Measurements from ENCODE around the gene ZNF177.
"Not testable (repeated sequence)": the region's sequence is repeated elsewhere in the genome, so short reads cannot be mapped to it uniquely, and the experiment has no call there.

The ZNF177 gene

DNA sequence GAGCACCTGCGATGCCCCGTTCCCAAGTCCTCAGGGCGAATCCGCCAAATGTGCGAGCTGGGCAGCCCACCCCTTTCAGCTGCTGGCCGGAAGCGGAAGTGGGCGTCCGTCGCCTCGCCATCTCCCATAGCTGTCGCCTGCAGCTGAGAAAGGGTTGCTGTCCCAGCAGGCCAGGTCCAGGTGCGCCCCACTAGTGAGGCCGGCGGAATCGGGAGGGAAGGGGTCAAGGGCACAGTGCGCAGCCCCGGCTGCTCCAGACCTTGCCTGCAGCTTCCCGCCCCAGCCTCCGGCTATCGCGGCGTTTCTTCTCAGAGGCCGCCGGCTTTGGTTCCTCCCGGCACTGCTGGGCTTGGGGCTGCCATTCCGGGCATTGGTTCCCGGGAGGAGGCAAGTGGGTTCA is at the start of gene ZNF177:
TSS of gene ZNF177 (plus strand) at position 109 of the 400 bp plus-strand sequence. CDS start 15,299 bp downstream, outside the sequence.
- no peak for DNase-seq (ENCODE audit: low read depth in 2 of 2)

DNA sequence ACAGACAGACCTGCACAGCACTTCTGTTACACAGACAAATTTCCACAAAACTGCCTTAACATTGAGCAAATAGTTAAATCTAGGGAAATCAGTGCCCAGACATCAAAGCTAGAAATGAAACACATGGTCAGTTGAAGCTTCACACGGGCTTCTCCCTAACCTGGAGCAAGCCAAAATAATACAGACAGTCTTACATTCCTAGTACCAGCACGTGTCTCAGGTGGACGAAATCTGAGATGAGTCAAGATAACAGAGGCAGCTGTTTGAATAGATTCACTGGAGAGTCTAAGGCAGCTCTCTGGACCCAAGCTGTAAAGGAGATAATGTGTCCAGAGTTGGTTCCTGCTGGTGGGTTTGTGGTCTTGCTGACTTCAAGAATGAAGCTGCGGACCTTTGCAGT is 49.1 kb upstream of the ZNF177 start:
- no peak for DNase-seq (ENCODE audit: low read depth in 2 of 2)

DNA sequence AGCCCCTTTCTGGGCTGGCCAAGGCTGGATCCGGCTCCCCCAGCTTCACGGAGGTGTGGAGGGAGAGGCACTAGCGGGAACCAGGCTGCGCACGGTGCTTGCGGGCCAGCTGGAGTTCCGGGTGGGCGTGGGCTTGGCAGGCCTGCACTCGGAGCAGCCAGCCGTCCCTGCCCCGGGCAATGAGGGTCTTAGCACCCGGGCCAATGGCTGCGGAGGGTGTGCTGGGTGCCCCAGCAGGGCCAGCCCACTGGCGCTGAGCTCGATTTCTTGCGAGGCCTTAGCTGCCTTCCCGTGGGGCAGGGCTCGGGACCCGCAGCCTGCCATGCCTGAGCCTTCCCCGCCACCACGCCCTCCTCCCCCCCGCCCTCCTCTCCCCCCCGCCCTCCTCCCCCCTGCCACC is 41.5 kb upstream of the ZNF177 start:
- no peak for DNase-seq (ENCODE audit: low read depth in 2 of 2)

DNA sequence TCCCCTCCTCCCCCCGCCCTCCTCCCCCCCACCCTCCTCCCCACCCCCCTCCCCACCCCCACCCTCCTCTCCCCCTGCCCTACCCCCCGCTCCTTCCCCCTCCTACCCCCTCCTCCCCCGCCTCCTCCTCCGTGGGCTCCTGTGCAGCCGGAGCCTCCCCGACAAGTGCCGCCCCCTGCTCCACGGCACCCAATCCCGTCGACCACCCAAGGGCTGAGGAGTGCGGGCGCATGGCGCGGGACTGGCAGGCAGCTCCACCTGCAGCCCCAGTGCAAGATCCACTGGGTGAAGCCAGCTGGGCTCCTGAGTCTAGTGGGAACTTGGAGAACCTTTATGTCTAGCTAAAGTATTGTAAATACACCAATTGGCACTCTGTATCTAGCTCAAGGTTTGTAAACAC is 41.1 kb upstream of the ZNF177 start:
- DNase-seq (ENCODE audit: low read depth in 2 of 2), result not testable (repeated sequence)

DNA sequence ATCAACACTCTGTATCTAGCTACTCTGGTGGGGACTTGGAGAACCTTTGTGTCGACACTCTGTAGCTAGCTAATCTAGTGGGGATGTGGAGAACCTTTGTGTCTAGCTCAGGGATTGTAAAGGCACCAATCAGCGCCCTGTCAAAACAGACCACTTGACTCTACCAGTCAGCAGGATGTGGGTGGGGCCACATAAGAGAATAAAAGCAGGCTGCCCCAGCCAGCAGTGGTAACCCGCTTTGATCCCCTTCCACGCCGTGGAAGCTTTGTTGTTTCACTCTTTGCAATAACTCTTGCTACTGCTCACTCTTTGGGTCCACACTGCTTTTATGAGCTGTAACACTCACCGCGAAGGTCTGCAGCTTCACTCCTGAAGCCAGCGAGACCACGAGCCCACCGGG is 40.6 kb upstream of the ZNF177 start:
- not testable (repeated sequence) for DNase-seq (ENCODE audit: low read depth in 2 of 2)

DNA sequence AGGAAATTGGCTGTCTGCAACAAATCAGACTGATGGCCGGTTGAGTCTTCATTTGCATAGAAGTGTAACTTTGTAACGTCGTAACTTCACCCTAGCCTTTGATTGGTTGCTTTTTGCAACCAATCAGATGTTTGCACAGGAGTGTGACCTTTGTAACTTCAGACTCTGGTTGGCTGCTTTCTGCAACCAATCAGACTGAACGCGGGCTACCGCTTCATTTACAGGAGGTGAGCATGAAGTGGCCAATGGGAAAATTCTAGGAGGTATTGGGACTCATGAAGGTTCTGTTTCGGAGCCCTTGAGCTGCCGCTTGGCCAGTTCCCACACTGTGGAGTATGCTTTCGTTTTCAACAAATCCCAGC is 39.3 kb upstream of the ZNF177 start:
- DNase-seq (ENCODE audit: low read depth in 2 of 2), result peak; percentile 45 to 46

DNA sequence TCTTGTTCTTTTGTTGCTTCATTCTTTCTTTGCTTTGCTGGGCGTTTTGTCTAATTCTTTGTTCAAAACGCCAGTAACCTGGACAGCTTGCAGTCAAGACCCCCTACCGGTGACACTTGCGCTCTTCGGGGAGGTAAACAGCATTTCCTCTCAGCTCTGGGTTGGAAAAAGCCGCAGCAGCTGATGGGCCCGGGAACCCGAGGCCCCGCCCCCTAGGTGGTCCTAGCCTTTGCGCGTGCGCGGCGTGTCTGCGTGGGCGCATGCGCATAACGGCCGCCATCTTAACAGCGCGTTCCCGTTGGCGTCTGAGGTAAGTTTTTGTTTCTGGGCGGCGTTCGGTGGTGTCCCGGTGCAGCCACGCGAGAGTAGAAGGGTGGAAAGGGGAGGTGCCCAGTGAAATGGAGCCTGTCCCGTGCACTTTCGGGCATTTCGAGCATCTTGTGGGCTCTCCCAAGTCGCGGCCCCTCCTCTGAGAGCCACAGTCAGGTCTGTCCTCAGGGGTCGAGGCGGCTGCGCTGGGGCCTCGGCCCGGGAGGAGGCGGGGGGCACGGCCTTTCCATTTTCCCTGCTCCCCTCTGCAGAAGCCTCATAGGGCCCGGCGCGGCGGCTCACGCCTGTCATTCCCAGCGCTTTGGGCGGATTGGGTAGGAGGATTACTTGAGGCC is 38.8 kb upstream of the ZNF177 start, which contains the start of gene ZNF559:
TSS of gene ZNF559 (plus strand) at position 261 of the 665 bp plus-strand sequence. CDS start 14,371 bp downstream, outside the sequence.
- peak; percentile 89 to 90 for DNase-seq (ENCODE audit: low read depth in 2 of 2)

DNA sequence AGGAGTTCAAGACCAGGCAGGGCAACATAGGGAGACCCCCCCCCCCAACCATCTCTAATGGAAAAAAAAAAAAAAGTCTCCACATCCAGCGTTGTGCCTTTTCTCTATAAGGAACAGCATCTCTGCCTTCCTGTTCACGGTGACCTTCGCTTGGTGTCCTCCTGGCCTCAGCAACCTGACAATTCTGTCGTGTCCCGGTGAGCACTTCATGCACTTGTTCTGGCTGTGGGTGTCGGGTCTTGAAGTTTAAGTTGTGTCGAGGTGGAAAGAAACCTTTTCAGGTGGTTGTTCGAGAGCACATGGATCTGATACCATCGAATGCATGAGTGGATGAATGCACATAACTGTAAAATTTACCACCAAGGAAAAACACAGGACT is 38.2 kb upstream of the ZNF177 start:
- no peak for DNase-seq (ENCODE audit: low read depth in 2 of 2)

DNA sequence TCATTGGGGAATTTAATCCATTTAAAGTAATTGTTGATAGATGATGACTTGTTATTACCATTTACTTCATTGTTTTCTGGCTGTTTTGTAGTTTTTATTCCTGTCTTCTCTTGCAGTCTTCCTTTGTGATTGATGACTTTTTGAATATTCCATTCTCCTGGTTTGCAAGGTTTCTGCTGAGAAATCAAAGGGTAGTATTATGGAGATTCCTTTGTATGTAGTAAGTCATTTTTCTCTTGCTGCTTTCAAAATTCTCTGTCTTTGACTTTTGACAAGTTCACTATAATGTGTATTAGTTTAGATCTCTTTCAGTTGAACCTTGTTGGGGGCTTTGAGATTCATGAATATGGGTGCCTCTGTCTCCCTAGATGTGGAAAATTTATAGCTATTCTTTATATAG is 32.8 kb upstream of the ZNF177 start:
- DNase-seq (ENCODE audit: low read depth in 2 of 2), result no peak

DNA sequence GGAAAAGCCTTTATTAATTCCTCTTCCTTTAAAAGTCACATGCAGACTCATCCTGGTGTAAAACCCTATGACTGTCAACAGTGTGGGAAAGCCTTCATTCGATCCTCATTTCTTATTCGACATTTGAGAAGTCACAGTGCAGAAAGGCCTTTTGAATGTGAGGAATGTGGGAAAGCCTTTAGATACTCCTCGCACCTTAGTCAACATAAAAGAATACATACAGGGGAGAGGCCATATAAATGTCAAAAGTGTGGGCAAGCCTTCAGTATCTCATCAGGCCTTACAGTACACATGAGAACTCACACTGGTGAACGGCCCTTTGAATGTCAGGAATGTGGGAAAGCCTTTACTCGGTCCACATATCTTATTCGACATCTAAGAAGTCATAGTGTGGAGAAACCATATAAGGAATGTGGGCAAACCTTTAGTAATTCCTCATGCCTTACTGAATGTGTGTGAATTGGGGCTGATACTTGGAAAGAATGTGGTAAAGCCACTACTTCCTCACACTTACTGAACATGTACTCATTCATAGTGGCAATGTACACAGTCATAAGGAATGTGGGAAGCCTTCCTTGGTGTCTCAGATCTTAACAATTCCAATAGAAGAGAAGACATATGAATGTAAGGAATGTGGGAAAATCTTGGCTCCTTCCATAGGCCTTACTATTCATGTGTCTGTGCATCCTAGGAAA is 20.1 kb upstream of the ZNF177 start:
- no peak for DNase-seq (ENCODE audit: low read depth in 2 of 2)

DNA sequence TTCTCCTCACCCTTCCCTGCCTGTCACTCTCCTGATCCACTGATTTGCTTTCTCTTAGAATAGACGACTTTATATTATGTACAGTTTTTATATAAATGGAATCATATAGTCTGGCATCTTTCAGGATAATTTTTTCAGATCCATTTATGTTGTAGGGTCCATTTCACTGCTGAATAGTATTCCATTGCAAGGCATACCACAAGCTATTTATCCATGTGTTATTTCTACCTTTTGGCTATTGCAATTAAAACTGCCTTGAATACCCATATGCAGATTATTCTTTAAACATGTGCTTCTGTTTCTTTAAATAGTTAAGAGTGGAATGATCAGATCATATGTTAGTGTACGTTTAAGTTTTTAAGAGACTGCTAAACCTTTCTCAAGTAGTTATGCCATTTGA is 17.8 kb upstream of the ZNF177 start:
- DNase-seq (ENCODE audit: low read depth in 2 of 2), result no peak

DNA sequence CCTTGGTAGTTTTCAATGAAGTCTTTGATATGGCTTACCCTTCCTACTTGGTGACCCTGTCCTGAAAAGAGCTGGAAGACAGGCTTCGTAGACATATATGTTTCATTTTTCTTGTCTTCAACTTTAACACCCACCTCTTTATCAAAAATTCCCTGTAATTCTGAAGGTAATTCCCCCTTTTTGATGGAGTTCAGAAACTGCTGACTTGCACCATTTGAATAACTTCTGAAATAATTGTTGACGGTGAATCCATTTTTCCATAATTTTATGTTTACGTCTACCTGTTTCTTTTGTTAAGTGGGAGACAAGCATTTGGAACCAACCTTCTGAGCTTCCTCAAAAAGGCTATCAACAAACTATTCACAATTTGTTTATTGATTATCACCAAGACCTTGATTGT is 14.6 kb upstream of the ZNF177 start:
- DNase-seq (ENCODE audit: low read depth in 2 of 2), result no peak

DNA sequence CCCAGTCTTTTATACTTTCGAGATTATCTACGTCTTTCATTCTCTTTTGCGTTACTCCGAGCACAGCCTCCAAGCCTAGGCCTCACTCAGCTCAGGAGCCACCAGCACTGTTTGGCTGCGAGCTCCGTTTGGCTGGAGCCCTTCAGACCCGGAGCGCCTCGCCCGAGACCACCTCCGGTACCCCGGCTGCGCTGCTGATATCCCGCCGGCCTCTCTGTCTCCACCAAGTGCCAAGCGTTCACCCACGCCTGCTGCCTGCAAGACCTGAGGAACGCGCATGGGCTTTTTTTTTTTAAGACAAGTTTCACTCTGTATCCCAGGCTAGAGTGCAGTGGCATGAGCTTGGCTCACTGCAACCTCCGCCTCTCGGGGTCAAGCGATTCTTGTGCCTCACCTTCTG is 14.1 kb upstream of the ZNF177 start:
- no peak for DNase-seq (ENCODE audit: low read depth in 2 of 2)

DNA sequence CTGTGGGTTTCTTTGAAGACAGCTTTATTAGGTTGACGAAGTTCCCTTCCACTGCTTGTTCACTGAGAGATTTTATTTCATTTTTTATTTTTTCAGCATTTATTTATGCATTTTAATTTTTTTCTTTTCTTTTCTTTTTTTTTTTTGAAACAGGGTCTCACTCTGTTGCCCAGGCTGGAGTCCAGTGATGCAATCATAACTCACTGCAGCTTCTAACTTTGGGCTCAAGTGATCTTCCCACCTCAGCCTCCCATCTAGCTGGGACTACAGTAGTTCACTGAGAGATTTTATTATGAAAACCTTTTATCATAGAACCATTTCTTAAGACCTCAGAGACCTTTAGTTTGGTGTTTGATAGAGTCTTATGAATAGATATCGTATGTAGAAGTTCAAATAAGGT is 10.3 kb upstream of the ZNF177 start:
- DNase-seq (ENCODE audit: low read depth in 2 of 2), result no peak

DNA sequence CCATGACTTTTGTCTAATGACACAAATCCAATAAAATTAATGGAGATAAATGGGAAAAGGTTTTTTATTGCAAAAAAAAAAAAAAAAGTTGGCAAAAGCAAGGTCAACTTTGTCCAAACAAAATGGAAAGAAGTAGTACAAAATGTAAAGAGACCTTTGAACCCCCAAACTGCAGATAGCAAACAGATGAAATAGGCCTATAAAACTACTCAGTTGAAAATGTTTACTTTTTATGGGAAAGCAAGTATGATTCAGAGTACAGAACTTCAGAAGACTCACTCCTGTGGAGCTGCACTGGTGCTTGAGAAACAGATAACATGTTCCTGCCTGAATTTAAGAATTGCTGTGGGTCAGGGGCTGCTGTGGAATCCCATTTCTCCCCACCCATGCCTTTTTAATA is 9.8 kb upstream of the ZNF177 start:
- no peak for DNase-seq (ENCODE audit: low read depth in 2 of 2)

DNA sequence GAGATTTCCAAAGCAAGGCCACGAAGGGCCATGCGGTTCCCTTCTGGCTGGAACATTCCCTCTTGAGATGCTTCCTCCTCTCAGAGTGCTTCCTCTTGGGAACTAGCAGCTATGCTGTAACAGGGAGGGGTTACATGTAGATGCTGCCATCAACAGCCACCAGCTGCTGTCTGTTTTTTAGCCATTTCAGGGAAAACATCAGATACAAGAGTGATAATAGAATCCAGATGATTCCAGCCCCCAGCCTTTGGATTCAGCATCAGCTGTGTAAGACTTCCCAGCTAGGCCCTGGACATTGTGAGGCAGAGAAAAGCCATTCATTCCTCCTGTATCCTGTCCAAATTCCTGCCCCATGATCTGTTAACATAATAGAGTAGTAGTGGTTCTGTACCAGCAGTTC is 8.2 kb upstream of the ZNF177 start:
- no peak for DNase-seq (ENCODE audit: low read depth in 2 of 2)

DNA sequence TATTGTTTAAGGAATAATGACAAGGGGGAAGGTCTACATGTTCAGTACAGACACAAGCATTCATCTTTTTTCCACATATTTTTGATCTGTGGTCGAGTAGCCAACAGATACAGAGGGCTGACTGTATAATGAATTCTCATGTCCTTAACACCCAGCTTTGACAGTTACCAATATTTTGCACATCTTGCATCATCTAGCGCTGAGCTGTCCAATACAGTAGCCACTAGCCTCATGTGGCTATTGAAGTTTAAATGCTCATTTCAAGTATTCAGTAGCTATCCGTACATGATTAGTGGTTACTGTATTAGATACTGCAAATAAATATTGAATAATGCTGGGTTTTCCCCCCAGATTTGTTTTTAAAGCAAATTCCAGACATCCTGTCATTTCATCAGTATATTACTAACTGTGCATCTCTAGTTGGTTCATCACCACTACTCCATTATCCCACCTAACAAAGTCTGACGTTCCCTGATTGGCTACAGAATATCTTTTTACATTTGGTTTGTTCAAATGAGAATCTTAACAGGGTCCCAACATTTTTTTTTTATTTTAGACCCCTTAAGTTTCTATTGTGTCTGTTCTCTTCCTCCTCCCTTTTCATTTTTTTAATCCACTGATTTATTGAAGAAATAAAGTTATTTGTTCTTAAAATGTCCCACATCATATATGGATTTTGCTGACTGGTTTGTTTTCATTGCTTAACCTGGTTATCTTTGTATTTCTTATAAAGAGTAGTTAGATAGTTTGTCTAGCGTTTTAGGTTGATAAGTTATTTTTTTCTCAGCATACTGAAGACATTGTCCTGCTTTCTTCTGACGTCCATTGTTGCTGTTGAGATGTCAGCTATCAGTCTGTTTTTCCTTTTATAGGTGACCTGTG is 8.2 kb downstream of the ZNF177 start:
- no peak for DNase-seq (ENCODE audit: low read depth in 2 of 2)

DNA sequence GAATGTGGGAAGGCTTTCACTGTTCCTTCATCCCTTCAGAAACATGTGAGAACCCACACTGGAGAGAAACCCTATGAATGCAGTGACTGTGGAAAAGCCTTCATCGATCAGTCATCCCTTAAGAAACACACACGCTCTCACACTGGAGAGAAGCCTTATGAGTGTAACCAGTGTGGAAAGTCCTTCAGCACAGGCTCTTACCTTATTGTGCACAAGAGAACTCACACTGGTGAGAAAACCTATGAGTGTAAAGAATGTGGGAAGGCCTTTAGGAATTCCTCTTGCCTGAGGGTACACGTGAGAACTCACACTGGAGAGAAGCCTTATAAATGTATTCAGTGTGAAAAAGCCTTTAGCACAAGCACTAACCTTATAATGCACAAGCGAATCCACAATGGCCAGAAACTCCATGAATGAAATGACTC is 18.6 kb downstream of the ZNF177 start:
- DNase-seq (ENCODE audit: low read depth in 2 of 2), result no peak

DNA sequence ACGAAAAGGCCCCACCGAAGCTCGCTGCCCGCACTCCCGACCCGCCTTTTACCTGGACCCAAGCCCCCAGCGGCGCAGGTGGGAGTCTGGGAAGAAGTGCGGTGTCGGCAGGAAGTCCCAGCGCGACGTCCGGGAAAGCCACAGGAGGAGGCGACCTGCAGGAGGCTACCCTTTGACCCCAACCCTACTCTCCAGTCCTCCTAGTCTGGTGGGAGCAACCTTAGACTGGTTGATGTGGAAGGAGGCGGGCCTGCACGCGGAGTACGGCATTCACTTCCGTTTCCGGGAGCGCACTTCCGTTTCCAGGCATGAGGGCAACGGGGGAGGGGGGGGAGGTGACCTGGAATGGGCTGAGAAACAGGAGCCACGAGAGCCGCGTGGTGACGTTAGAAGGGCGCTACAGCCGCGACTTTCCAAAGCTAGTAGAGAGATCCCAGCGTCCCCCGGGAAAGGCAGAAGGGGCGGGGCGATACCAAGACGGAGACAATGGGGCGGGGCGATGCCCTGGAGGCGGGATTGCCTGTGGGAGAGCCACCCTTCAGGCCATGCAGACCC is 44.1 kb downstream of the ZNF177 start:
- DNase-seq (ENCODE audit: low read depth in 2 of 2), result peak; percentile 54 to 62

DNA sequence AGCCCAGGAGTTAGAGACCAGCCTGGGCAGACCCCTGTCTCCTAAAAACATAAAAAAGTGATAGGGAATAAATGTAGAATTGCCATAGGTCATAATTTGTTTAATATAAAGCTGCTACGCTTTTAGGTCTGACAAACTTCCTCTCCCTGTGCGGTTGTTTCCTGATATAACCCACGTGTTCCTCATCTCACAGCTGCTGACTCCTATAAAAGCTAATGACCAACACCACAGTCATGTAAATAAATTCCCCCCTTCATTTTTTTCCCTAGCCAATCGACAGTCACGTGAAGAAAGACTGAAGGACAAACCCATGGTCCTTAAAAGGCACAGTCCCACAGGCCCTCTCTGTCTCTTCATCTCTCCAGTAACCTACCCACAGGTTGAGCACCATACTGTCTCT is 45.0 kb downstream of the ZNF177 start:
- no peak for DNase-seq (ENCODE audit: low read depth in 2 of 2)

DNA sequence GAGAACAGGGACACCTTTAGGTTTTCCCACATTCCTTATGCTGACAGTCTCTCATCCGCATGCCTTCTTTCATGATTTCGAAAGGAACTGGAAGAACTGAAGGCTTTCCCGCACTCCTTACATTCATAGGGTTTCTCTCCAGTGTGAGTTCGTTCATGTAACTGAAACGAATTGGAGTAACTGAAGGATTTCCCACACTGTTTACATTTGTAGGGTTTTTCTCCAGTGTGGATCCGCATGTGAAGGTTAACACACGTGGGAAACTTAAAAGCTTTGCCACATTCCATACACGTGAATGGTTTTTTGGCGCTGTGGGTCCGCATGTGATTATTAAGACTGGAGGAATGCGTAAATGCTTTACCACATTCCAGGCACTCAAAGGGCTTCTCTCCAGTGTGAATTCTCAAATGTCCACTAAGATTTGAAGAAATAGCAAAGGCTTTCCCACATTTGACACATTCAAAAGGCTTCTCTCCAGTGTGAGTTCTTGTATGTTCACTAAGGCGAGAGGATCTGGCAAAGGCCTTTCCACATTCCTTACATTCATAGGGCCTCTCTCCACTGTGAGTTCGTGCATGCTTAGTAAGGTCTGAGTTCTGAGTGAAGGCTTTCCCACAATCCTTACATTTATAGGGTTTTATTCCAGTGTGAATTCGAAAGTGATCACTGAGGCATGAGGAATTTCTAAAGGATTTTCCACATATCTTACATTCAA is 50.6 kb downstream of the ZNF177 start:
- no peak for DNase-seq (ENCODE audit: low read depth in 2 of 2)

DNA sequence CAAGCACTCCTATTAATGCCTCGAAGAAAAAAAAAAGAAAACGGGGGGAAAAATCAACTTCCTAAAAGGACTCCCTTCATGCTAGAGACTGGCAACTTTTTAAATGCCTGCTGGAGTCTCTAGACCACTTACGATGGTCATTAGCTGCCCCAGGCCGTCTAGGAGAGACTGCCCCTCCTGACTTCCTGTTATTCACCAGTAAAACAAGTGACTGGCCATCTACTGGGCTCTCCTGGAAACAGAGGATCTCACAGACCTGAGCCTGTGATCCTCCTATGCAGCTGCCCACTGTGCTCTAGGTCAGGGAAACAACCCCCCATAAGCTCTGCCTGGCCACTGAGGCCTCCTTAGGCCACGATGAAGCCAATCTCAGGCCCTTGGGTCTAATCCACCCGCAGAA is 65.1 kb downstream of the ZNF177 start:
- DNase-seq (ENCODE audit: low read depth in 2 of 2), result no peak

All from fibroblast of skin of left biceps (primary cell).